Inflammatory macrophage treated with lipopolysaccharide for 1 hour (primary cell): ENCODE results near the gene DIP2A.
A peak's percentile ranks its signal among the peaks of the same experiment; 100 is the strongest.
"Not testable (repeated sequence)": the region's sequence is repeated elsewhere in the genome, so short reads cannot be mapped to it uniquely, and the experiment has no call there.

Experiments
- DNase-seq, 2 donors: peaks; one replicate each; pipeline ENCODE4 v3.0.0-alpha.2; 2020 to 2022

DIP2A gene

GRCh38 chr21:46557919-46558392, 99.3 kb downstream of the DIP2A start:
- DNase-seq, result no peak

- DNase-seq, result no peak
These were observed 100.7 kb downstream of the DIP2A start for GRCh38 chr21:46559291-46559983.

- no peak for DNase-seq
These were observed 102.1 kb downstream of the DIP2A start for GRCh38 chr21:46560568-46561444.

- DNase-seq, result no peak
These were observed 102.9 kb downstream of the DIP2A start for GRCh38 chr21:46561445-46562090.

GRCh38 chr21:46562472-46562871, 103.8 kb downstream of the DIP2A start:
- no peak for DNase-seq

- DNase-seq, result no peak
These were observed 104.4 kb downstream of the DIP2A start for GRCh38 chr21:46562964-46563607.

- no peak for DNase-seq
These were observed 105.7 kb downstream of the DIP2A start for GRCh38 chr21:46564391-46564790.

- DNase-seq, result no peak
These were observed 108.7 kb downstream of the DIP2A start for GRCh38 chr21:46567348-46567747.

- no peak for DNase-seq
These were observed 109.9 kb downstream of the DIP2A start for GRCh38 chr21:46568562-46568961.

- peak; percentile 41 to 59 for DNase-seq
These were observed 110.4 kb downstream of the DIP2A start for GRCh38 chr21:46569081-46569480.

GRCh38 chr21:46570119-46570518, 111.4 kb downstream of the DIP2A start:
- DNase-seq, result no peak

- DNase-seq, result no peak
These were observed 111.9 kb downstream of the DIP2A start for GRCh38 chr21:46570631-46571030.

- peak in 1 of 2 donors; percentile 22 for DNase-seq
These were observed 114.2 kb downstream of the DIP2A start for GRCh38 chr21:46572850-46573249.

GRCh38 chr21:46577786-46578185, 119.1 kb downstream of the DIP2A start:
- not testable (repeated sequence) for DNase-seq

GRCh38 chr21:46579394-46579793, 120.7 kb downstream of the DIP2A start:
- DNase-seq, result not testable (repeated sequence)

GRCh38 chr21:46581780-46582307, 123.2 kb downstream of the DIP2A start:
- no peak for DNase-seq

- no peak for DNase-seq
These were observed 126.7 kb downstream of the DIP2A start for GRCh38 chr21:46585191-46585953.

GRCh38 chr21:46594276-46594675, 135.6 kb downstream of the DIP2A start:
- DNase-seq, result no peak

- DNase-seq, result no peak
These were observed 137.5 kb downstream of the DIP2A start for GRCh38 chr21:46596201-46596600.

GRCh38 chr21:46597031-46597430, 138.3 kb downstream of the DIP2A start:
- DNase-seq, result no peak

GRCh38 chr21:46597896-46598343, 139.2 kb downstream of the DIP2A start:
- DNase-seq, result no peak
